Measurements from ENCODE around the gene POP5.
"Not testable (repeated sequence)": the region's sequence is repeated elsewhere in the genome, so short reads cannot be mapped to it uniquely, and the experiment has no call there.

The POP5 gene

GRCh38 chr12:120536064-120536791 is 45.0 kb downstream of the POP5 start:
- no peak for DNase-seq

- DNase-seq = peak; percentile 33
These were observed 46.2 kb downstream of the POP5 start for GRCh38 chr12:120534703-120535655.

GRCh38 chr12:120534203-120534702 is 46.9 kb downstream of the POP5 start, which contains the start of gene RNF10:
Gene RNF10, plus strand, starts transcription at chr12:120534356. Its CDS starts 456 bp downstream, at chr12:120534812.
- peak; percentile 89 for DNase-seq

- no peak for DNase-seq
These were observed 48.4 kb downstream of the POP5 start for GRCh38 chr12:120532701-120533238.

GRCh38 chr12:120530418-120530761 is 50.8 kb downstream of the POP5 start:
- not testable (repeated sequence) for DNase-seq

- DNase-seq = peak; percentile 87
These were observed 51.4 kb downstream of the POP5 start for GRCh38 chr12:120529641-120530417.

- peak; percentile 91 for DNase-seq
These were observed 52.2 kb downstream of the POP5 start, which contains the start of gene COQ5 for GRCh38 chr12:120528861-120529525. Gene COQ5, minus strand, starts transcription at chr12:120529158. Its CDS starts 17 bp downstream, at chr12:120529141.

Data from NCI-H2171 treated with DMSO at 0.1 percent for 48 hours (cell line).